GM12878 (cell line): Measurements from ENCODE around the gene SHC2. TPM values are rescaled to one million over a fixed set of nuclear protein-coding genes. Genes with fewer than 3 reads are reported as not detected.

ENCODE experiments used
- ATF2 ChIP-seq: IDR thresholded peaks from 2 replicates; pipeline ENCODE4 v1.6.1; 2012; ENCODE audit warnings: low read length, inconsistent platforms
- FOS ChIP-seq: IDR thresholded peaks from 3 replicates; pipeline ENCODE4 v1.6.1; 2011; ENCODE audit warnings: borderline replicate concordance; ENCODE audit not compliant: insufficient read length; ENCODE audit errors: extremely low read depth
- HCFC1 ChIP-seq: fragments of 150-350 bp; IDR thresholded peaks from 2 replicates; pipeline ENCODE4 v1.6.1; 2014; ENCODE audit warnings: low read length
- KDM1A ChIP-seq: fragments of 200-600 bp; sonication (generic); IDR thresholded peaks from 2 replicates; pipeline ENCODE4 v1.6.1; 2016; ENCODE audit warnings: borderline replicate concordance
- MYC ChIP-seq: IDR thresholded peaks from 2 replicates; pipeline ENCODE4 v1.6.1; 2011; ENCODE audit warnings: mild to moderate bottlenecking, low read length, moderate library complexity, inconsistent platforms; ENCODE audit not compliant: insufficient read depth, insufficient replicate concordance, insufficient read length, severe bottlenecking
- NBN ChIP-seq: fragments of 450-650 bp; IDR thresholded peaks from 2 replicates; pipeline ENCODE4 v1.6.1; 2016
- NFYB ChIP-seq: IDR thresholded peaks from 2 replicates; pipeline ENCODE4 v1.6.1; 2011; ENCODE audit warnings: low read depth, mild to moderate bottlenecking, low read length, improper control_type of control experiment, moderate library complexity; ENCODE audit not compliant: insufficient read depth
- NRF1 ChIP-seq: conservative IDR thresholded peaks from 2 replicates; pipeline ENCODE4 v1.6.1; 2011; ENCODE audit warnings: mild to moderate bottlenecking, low read depth, low read length, improper control_type of control experiment
- SMAD1 ChIP-seq: fragments of 450-650 bp; IDR thresholded peaks from 2 replicates; pipeline ENCODE4 v1.6.1; 2018; ENCODE audit warnings: mild to moderate bottlenecking, low read depth; ENCODE audit not compliant: partially characterized antibody
- SUPT20H ChIP-seq: IDR thresholded peaks from 2 replicates; pipeline ENCODE4 v1.6.1; 2011; ENCODE audit warnings: low read depth, mild to moderate bottlenecking, low read length, moderate library complexity, borderline replicate concordance; ENCODE audit not compliant: control insufficient read depth
- SUZ12 ChIP-seq: fragments of 200-600 bp; sonication (generic); IDR thresholded peaks from one replicate; pipeline ENCODE4 v1.6.1; 2018; ENCODE audit warnings: antibody characterized with exemption, mild to moderate bottlenecking; ENCODE audit not compliant: unreplicated experiment
- TAF1 ChIP-seq: IDR thresholded peaks from 2 replicates; pipeline ENCODE4 v1.6.1; 2011; ENCODE audit warnings: mild to moderate bottlenecking, low read depth, low read length, borderline replicate concordance
- TCF7 ChIP-seq: IDR thresholded peaks from 2 replicates; pipeline ENCODE4 v1.6.1; 2014; ENCODE audit warnings: antibody characterized with exemption, borderline replicate concordance
- YY1 ChIP-seq: IDR thresholded peaks from 2 replicates; pipeline ENCODE4 v1.6.1; 2011; ENCODE audit warnings: low read depth, mild to moderate bottlenecking, low read length
- polyA plus RNA-seq, 11 experiments: library from polyadenylated mRNA; depleted of rRNA in 4 of 11; unstranded in 6 of 11; stranded (reverse) in 5 of 11; fragments of >200 nt; fragmentation: Nextera tagmentation in 4 of 11; fragmentation: Illumina TruSeq in 1 of 11; extraction: Ambion mirVana in 4 of 11; extraction: Trizol in 1 of 11; gene quantifications; 1 replicate in 1 of 11; 2 replicates in 10 of 11; pipeline versions ENCODE4 v1.2.1 to v1.2.3, GENCODE V29; 2011 to 2016; ENCODE audit warnings: inconsistent platforms in 2 of 11, missing spikeins in 2 of 11, low read depth in 1 of 11
- total RNA-seq, 4 experiments: library from RNA; depleted of rRNA in 3 of 4; stranded (reverse); fragments of >200 nt in 3 of 4; fragmentation: Illumina TruSeq in 1 of 4; extraction: Trizol in 1 of 4; gene quantifications; 2 replicates each; pipeline versions ENCODE4 v1.2.1 to v1.2.3, GENCODE V29; 2013 to 2021
- TF ChIP-seq, protein P1 (sequence below): IDR thresholded peaks from 2 replicates; pipeline ENCODE4 v1.6.1; 2011; ENCODE audit warnings: mild to moderate bottlenecking, low read depth, low read length, moderate library complexity; ENCODE audit not compliant: insufficient replicate concordance
- TF ChIP-seq, protein P2 (sequence below): fragments of 450-650 bp; IDR thresholded peaks from 2 replicates; pipeline ENCODE4 v1.6.1; 2016; ENCODE audit warnings: mild to moderate bottlenecking

SHC2 gene
- total and polyA plus RNA-seq, 10 of the 15 experiments (the other 5 are each of a cell fraction or from before 2014, with no cell fraction given), result 0.08 TPM; not detected in 9

- TF ChIP-seq TCF7 (no peak), MYC (no peak), FOS (no peak), ATF2 (no peak), KDM1A (no peak), SUZ12 (no peak), NRF1 (peak; percentile 54), YY1 (peak; percentile 100), NBN (no peak), TAF1 (peak; percentile 88), NFYB (no peak), SUPT20H (no peak), SMAD1 (peak; percentile 81), HCFC1 (peak; percentile 96)
- TF ChIP-seq, protein P1, sequence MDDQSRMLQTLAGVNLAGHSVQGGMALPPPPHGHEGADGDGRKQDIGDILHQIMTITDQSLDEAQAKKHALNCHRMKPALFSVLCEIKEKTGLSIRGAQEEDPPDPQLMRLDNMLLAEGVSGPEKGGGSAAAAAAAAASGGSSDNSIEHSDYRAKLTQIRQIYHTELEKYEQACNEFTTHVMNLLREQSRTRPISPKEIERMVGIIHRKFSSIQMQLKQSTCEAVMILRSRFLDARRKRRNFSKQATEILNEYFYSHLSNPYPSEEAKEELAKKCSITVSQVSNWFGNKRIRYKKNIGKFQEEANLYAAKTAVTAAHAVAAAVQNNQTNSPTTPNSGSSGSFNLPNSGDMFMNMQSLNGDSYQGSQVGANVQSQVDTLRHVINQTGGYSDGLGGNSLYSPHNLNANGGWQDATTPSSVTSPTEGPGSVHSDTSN, result peak; percentile 2
- TF ChIP-seq, protein P2, sequence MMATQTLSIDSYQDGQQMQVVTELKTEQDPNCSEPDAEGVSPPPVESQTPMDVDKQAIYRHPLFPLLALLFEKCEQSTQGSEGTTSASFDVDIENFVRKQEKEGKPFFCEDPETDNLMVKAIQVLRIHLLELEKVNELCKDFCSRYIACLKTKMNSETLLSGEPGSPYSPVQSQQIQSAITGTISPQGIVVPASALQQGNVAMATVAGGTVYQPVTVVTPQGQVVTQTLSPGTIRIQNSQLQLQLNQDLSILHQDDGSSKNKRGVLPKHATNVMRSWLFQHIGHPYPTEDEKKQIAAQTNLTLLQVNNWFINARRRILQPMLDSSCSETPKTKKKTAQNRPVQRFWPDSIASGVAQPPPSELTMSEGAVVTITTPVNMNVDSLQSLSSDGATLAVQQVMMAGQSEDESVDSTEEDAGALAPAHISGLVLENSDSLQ, result no peak
Measured at GRCh38 chr19:507286-508203, 46.7 kb upstream of the SHC2 start, which contains the start of gene TPGS1 (continued).
